GM20431 (cell line): ENCODE data around the gene SRPK2.
"Not testable (repeated sequence)": the region's sequence is repeated elsewhere in the genome, so short reads cannot be mapped to it uniquely, and the experiment has no call there.

ENCODE experiments used
- in situ Hi-C: fragments of 300-500 bp; cut with MseI, MboI; formaldehyde crosslinking; loops from one replicate; pipeline ENCODE4 v1.15.0; 2020; ENCODE audit warnings: low sequenced_read_pairs; ENCODE audit not compliant: unreplicated experiment

SRPK2 gene

DNA sequence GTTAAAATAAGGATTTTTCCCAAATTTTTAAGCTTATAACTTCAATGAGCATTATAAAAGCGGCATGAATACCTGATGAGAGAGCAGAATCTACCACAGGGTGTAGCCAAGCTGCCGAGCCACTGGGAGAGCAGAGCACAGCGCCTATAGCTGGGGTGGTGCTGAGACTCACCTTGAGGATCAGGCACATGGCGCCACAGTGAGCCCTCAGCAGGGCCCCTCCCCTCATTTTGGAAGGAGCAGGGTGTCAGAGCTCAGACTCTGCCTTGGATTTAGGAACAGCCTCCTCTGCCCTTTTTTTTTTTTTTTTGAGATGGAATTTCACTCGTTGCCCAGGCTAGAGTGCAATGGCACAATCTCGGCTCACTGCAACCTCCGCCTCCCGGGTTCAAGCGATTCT, 118.6 kb downstream of the SRPK2 start:
- in situ Hi-C loops: no loop called here

DNA sequence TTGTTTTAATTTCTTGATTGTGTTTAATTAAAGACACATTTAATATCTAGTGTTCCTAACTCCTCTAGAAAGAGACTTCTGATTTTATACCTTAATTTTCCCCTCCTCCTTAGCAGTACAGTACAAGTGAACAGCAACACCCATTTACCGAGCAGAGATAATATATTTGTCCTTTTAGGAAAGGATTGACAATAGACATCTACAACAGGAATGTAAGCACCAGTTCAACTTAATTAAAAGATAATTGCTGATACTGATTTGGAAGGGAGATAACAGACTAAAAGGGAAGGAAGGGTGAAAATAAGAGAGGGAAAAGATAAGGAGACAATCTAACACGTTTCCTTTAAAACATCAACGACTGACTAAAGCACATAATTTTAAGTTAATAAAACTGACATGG, 119.3 kb downstream of the SRPK2 start:
- in situ Hi-C loops: no loop called here

DNA sequence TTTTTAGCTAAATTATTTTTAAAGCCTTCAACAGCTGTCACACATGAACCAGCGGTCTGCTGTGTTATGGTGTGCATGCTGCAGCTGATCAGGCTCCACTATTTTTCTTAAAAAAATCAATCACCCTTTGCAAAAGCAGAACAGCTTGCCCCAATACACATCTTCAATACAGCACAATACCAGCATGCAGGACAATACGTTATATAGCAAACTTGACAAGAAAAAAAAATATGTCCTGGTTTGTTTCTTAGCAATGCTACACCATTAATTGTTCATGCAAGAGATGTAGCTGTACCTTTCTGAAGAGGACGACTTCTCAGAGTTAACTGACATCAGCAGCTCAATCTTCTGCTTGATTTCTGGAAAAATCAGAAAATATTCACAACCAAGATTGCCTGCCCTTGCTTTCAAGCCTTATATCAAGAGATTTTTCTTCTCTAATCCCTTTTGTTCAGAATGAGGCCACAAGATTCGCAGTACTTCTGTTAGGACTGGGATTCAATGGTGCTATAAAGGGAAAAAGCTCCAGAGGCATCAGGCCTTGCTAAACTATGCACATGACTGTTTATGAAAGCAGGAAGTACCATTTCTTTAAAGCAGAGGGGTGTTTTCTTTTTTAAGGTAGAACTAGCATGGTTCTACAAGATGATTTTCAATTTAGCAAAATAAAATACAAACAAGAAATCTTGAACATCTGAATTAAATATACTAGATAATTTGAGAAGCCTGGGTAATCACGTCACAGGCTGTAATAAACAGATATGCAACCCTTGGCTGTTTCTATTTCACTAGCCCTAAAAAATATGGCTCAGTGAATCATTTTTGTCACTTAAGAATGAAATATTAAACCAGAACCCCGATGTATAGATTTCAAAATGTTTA, 120.0 kb downstream of the SRPK2 start:
- in situ Hi-C loops: no loop called here

DNA sequence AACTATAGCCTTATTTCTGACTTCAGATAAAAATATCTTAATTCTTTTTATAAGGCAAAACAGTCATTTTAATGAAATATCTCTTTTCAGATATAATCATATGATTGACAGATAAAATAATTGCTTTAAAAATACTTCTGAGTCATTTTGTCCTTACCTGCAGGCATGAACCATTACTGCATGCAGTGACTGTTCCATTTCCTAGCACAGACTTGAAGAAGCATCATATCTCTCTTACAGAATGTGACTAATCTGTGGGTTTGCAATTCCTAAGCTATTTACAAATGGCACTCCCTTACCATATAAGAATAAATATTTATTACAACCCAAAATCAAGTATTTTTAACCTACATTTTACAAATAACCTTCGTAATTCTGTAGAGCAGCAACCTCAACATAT, 120.7 kb downstream of the SRPK2 start:
- in situ Hi-C loops: no loop called here

DNA sequence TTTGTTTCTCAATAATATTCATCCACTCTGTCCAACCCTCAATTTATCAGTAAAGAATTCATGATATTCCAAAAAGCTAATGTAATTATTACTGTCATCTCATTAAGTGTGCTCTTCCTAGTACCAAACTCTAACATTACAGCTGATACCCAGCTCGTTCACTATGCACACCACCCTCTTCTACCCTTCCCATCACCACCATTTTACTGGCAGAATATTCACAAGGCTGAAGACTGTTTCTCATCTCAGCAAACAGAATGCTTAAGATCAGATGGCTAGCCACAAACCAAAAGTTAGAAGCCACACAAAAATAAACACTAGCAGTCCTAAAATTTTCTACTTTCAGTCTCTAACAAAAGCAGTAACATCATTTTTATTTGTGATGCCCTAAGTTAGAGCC, 121.5 kb downstream of the SRPK2 start:
- in situ Hi-C loops: no loop called here

DNA sequence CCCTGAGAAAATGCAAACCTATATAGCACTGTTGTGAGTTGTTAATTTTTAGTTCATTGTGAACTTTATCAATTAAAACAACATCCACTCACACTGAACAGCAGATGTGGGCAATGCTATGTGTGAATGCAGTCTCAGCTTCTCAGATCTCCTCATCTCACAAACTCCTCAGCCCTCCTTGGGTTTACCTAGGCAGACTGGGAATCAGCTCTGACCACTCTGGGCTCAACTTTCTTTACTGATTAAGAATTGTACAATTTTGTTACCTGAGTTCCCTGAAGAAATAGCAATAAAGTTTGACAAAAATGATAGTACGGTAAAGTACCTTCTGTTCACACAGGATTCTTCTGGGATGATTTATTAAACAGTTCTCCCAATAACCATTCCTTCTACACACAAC, 124.0 kb downstream of the SRPK2 start:
- in situ Hi-C loops: no loop called here

DNA sequence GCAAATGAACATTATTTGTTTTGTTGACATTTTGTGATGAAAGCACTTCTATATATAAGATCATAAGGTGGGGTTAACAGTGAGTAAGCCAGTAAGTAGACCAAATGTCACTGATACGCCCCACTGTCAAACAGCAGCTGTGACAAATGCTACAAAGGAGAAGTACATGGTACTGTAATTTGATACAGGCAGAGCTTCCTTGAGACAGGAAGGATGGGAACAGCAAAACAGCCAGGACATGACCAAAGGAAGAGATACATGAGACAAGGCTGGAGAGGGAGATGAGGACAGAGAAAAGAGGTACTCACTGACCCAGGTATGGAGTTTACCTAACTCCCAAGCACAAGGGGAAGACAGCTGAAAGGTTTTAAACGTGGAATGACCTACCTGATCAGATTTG, 127.0 kb downstream of the SRPK2 start:
- in situ Hi-C loops: no loop called here

DNA sequence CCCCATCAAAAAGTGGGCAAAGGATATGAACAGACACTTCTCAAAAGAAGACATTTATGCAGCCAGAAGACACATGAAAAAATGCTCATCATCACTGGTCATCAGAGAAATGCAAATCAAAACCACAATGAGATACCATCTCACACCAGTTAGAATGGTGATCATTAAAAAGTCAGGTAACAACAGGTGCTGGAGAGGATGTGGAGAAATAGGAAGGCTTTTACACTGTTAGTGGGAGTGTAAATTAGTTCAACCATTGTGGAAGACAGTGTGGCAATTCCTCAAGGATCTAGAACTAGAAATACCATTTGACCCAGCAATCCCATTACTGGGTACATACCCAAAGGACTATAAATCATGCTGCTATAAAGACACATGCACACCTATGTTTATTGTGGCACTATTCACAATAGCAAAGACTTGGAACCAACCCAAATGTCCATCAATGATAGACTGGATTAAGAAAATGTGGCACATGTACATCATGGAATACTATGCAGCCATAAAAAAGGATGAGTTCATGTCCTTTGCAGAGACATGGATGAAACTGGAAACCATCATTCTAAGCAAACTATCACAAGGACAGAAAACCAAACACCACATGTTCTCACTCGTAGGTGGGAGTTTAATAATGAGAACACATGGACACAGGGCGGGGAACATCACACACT, 128.4 kb downstream of the SRPK2 start:
- in situ Hi-C loops: not testable (repeated sequence)

DNA sequence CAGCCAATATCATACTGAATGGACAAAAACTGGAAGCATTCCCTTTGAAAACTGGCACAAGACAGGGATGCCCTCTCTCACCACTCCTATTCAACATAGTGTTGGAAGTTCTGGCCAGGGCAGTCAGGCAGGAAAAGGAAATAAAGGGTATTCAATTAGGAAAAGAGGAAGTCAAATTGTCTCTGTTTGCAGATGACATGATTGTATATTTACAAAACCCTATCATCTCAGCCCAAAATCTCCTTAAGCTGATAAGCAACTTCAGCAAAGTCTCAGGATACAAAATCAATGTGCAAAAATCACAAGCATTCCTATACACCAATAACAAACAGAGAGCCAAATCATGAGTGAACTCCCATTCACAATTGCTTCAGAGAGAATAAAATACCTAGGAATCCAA, 129.8 kb downstream of the SRPK2 start:
- in situ Hi-C loops: not testable (repeated sequence)

DNA sequence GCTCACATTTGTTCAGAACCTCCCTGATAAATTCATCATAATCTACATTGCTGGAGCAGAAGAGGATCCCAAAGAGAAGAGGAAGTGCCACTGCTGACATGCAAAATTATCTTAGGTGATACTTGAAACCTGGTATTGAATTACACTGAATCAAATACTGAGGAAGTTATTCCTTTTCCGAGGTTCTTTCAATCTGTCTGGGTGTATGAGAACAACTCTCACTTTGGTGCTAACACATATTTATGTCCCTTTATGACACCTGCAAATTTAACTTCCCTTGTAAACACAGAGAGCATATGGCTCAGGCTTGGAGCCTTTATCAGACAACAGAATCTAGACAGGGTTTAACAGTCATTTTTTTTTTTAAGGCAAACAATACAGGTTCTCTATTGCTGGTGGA, 131.4 kb downstream of the SRPK2 start:
- in situ Hi-C loops: no loop called here

DNA sequence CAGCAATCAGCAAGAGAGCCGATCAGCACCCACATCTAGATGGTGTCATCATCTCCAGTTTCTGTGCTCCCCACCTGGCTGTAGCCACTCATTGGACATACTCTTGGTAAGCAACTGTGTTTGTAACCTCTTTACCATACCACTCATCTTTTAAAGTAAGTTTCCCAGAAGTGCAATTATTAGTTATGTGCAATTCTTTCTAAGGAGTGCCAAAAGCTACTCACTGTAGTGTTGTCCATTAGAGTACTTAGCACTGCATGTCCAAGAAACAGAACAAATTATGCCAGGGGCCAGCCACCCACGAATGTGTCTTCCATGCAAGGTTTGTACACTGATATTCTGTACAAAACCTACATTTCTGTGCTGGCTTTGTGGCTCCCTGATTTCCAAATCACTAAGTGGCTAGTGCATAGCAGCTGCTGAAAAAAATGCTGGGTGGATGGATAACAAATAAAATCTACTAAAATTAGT, 131.9 kb downstream of the SRPK2 start:
- in situ Hi-C loops: no loop called here

DNA sequence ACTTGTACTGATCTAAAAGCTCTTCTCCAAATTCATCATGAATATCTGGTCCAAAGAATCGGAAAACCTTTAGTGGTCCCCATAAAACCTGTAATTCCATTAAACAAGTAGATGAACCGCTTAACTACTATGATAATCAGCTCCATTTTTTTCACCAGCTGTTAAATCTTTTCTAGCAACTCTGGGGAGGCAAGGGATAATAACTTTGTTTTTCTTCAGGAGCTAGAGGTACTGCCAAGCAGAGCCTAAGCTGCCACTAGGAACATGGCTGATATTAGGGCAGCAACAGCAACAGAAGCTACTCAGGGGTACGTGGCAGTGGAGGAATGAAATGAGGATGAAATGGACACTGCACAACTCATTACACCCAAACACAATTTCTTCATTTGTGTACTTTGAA, 138.0 kb downstream of the SRPK2 start:
- in situ Hi-C loops: no loop called here

DNA sequence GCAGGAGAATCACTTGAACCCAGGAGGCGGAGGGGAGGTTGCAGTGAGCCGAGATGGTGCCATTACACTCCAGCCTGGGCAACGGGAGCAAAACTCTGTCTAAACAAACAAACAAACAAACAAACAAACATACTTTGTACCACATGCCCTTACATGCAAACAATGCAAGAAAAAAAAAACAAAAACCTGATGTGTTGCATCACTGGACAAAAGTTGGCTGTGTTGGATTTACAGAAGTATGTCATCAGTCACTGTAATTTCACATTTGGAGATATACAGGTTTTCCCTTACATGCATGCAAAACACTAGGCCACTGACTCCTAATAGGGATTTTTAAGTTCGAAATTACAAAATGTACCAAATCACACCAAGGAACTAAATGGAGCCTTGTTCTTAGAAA, 138.5 kb downstream of the SRPK2 start:
- in situ Hi-C loops: no loop called here

DNA sequence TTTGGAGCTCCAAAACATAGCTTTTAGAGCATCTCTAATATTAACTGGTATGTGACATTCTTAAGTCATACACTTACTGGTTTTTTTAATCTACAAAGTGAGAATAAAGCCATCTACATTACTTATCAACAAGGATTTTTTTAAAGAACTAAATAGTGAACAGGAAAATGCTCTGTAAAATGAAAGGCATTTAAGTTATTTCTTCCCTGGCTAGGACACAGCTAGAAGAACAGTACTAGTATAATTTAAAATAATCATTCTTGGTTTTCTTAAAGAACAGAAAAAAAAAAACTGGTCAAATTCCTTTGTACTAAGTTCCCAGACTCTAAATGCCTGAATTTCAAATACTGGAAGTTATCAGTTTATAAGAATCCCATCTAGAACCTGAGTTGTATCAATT, 139.5 kb downstream of the SRPK2 start:
- in situ Hi-C loops: no loop called here

DNA sequence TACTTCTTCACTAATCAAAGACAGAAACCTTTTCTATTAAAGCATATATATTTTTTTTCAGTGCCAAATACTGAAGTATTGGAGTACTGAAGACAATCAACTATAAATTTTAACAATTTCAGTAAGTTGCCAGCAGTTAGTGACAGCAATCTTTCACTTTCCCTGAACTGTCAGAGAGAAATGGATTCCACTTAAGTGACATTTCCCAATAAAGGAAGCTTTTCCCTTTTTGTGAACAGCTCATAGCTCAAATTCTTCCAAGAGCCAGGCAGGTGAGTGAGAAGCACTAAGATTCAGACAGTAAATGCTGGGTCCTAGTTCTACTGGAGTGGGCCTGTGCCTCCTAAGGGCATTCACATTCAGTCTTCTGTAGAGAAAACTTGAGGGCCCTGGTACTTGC, 142.0 kb downstream of the SRPK2 start:
- in situ Hi-C loops: no loop called here

DNA sequence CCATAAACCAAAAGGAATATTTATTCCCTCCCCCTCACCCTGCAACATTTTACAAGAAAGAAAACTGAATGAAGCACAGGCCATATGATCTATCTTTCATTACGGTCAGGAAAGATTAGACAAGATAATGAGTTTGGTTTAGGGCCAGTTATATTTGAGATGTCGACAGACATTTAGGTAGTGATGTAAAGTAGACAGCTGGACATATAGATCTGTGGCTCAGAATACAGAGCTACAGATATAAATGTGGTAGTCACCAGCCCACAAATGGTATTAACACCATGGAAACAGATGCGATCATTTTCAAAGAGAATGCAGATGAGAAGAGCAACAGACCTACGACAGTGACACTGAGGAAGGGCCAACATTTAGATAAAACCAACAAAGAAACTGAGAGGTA, 142.5 kb downstream of the SRPK2 start:
- in situ Hi-C loops: no loop called here

DNA sequence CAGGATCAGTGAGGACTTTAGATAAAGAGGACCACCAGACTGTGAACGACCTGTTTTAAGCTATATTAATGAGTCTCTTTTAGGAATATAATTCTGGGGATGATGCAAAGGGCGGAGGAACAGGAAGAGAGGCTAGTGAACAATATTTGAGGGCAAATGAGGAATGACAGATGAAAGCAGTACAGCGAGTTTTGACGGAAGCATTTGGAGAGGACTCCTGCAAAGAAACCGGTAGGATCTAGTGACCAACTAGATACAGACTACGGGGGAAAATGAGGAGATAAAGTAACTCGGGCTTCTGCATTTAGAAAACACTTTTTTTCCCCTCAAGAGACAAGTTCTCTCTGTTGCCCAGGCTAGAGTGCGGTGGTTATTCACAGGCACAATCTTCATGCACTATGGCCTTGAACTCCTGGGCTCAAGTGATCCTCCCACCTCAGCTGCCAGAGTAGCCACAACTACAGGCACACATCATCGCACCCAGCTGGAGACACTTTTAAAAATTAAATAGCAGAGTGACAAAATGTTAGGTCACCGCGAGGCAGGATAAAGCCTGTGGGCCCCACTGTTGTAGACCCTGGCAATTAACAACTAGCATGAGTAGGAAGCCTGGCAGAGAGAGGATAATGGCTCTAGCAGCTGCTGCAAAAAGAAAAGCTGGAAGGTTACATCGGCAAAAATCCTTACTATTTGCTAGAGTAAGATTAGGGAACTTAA, 143.2 kb downstream of the SRPK2 start:
- in situ Hi-C loops: no loop called here

DNA sequence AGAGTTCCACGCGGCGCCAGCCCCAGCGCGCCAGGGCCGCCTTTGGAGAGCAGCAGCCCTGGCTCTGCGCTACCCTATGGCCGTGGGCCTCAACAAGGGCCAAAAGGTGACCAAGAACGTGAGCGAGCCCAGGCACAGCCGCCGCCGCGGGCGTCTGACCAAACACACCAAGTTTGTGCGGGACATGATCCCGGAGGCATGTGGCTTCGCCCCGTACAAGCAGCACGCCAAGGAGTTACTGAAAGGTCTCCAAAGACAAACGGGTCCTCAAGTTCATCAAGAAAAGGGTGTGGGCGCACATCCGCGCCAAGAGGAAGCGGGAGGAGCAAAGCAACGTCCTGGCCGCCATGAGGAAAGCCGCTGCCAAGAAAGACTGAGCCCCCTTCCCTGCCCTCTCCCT, 144.1 kb downstream of the SRPK2 start:
- in situ Hi-C loops: no loop called here

DNA sequence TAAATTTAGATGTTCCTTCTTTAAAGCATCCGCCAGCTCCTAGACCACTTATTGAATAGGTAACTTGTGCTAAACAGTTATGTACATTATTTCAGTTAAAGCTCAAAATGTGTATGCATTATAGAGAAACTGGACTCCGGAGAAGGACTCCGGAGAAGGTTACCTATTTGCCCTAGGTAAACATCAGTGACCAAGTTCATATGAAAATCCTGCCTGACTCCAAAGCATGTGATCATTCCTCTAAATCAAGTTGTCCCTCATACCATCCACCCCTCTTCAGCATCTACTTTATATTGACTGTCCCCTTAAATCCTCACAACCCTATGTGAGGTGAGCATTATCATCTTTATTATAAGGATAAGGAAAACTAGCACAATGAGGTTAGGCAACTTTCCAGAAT, 147.5 kb downstream of the SRPK2 start:
- in situ Hi-C loops: no loop called here

DNA sequence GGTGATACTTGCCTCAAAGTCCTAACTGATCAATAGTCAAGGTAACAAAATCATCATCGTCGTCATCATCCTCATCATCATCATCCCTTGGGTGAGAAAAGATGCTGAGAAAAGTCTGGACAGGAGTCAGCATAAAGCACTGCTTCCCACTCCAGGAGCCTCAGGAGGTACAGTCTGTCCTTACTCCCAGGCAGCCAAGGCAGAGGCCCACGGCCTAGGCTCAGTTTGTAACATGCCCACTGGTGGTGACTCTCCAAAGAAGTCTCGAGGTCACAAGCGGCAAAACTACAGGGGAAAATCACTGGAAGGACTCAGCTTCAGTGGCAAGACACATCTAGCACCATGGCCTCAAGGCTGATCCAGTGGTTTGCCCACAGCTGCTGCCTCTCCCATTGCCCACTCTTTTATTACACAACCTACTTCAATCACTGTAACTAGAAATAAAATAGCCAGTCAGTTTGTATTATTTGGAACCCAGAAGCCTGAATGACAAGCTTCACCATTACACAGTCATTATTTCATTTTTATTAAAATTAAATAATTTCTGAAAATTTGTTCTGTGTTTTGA, 150.4 kb downstream of the SRPK2 start:
- in situ Hi-C loops: no loop called here

DNA sequence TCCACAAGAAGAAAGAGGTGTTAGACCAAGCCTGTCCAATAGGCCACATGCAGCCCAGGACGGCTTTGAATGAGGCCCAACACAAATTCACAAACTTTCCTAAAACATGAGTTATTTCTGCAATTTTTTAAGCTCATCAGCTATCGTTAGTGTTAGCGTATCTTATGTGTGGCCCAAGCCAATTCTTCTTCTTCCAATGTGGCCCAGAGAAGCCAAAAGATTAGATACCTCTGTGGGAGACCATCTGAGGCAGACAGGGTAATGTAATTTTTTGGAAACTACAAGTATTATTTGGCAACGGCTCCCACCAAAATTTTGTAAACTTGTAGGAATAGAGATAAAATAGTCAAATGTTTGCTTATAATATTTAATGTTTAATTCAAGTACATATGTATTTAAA, 153.8 kb downstream of the SRPK2 start:
- in situ Hi-C loops: no loop called here
